D721Med (cell line): ENCODE measurements around the gene HDAC8.
"Not testable (repeated sequence)": the region's sequence is repeated elsewhere in the genome, so short reads cannot be mapped to it uniquely, and the experiment has no call there.

Experiments
- DNase-seq: peaks from one replicate; pipeline ENCODE4 v3.0.0; 2011; ENCODE audit warnings: low spot score; ENCODE audit not compliant: insufficient read length
- FAIRE-seq: peaks from 2 replicates; lab custom pipeline; 2011; peaks lifted over from hg19 to GRCh38; lab: Jason Lieb, UNC
- TF ChIP-seq, protein P1 (sequence below): IDR thresholded peaks from 2 replicates; pipeline ENCODE4 v1.5.1; 2012; ENCODE audit warnings: mild to moderate bottlenecking, control low read depth; ENCODE audit not compliant: insufficient read depth; ENCODE audit errors: missing control alignments

HDAC8 gene

GRCh38 chrX:72461288-72461687 is 111.4 kb downstream of the HDAC8 start:
- FAIRE-seq, result no peak
- no peak for DNase-seq
- TF ChIP-seq, protein P1, sequence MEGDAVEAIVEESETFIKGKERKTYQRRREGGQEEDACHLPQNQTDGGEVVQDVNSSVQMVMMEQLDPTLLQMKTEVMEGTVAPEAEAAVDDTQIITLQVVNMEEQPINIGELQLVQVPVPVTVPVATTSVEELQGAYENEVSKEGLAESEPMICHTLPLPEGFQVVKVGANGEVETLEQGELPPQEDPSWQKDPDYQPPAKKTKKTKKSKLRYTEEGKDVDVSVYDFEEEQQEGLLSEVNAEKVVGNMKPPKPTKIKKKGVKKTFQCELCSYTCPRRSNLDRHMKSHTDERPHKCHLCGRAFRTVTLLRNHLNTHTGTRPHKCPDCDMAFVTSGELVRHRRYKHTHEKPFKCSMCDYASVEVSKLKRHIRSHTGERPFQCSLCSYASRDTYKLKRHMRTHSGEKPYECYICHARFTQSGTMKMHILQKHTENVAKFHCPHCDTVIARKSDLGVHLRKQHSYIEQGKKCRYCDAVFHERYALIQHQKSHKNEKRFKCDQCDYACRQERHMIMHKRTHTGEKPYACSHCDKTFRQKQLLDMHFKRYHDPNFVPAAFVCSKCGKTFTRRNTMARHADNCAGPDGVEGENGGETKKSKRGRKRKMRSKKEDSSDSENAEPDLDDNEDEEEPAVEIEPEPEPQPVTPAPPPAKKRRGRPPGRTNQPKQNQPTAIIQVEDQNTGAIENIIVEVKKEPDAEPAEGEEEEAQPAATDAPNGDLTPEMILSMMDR, result no peak

DNA sequence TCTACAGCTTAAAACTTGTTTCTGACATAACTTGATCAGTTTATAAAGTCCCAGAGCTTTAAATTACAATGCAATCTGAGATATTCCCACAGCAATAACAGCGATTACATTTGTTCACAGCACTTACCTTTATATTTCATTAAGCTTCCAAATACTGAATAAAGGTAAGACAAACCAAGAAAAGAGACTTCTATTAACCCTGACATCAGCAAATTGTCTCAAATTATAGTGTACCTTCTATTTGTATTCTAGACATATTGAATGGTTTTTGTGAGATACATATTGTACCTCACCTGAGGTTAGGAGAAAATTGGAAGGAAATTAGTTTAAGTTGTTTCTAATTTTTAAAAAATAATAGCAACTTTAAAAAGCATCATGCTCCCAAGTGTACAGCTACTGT is 111.9 kb downstream of the HDAC8 start:
- no peak for FAIRE-seq

DNA sequence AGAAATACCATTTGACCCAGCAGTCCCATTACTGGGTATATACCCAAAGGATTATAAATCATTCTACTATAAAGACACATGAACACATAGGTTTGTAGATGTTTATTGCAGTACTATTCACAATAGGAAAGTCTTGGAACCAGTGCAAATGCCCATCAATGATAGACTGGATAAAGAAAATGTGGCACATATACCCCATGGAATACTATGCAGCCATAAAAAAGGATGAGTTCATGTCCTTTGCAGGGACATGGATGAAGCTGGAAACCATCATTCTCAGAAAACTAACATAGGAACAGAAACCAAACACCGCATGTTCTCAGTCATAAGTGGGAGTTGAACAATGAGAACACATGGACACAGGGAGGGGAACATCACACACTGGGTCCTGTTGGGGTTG is 123.6 kb downstream of the HDAC8 start:
- not testable (repeated sequence) for DNase-seq, FAIRE-seq

More for the DNA sequence above, 111.9 kb downstream of the HDAC8 start:
- TF ChIP-seq, protein P1, result no peak
- DNase-seq, result no peak

DNA sequence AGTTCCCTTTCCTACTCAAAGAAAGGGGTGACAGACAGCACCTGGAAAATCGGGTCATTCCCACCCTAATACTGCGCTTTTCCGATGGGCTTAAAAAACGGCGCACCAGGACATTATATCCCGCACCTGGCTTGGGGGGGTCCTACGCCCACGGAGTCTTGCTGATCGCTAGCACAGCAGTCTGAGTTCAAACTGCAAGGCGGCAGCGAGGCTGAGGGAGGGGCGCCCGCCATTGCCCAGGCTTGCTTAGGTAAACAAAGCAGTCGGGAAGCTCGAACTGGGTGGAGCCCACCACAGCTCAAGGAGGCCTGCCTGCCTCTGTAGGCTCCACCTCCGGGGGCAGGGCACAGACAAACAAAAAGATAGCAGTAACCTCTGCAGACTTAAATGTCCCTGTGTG is 131.9 kb downstream of the HDAC8 start:
- not testable (repeated sequence) for DNase-seq, FAIRE-seq

GRCh38 chrX:72436010-72436409 is 136.6 kb downstream of the HDAC8 start:
- TF ChIP-seq, protein P1, result no peak
- DNase-seq (no peak), FAIRE-seq (no peak)

- TF ChIP-seq, protein P1, result no peak
- DNase-seq, result no peak
- no peak for FAIRE-seq
Measured at GRCh38 chrX:72430405-72430968, 142.2 kb downstream of the HDAC8 start.

DNA sequence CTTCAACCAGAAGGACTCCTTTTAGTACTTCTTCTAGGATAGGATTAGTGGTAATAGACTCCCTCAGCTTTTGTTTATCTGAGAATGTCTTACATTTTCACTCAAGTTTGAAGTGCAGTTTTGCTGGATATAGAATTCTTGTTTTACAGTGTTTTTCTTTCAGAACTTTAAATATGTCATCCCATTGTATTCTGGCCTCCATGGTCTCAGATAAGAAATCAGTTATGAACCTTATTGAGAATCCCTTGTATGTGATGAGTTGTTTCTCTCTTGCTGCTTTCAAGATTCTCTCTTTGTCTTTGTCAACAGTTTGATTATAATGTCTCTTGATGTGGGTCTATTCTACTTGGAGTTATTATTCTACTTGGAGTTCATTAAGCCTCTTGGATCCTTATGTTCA is 150.8 kb downstream of the HDAC8 start:
- no peak for DNase-seq
- TF ChIP-seq, protein P1, result no peak
- FAIRE-seq, result no peak

GRCh38 chrX:72409993-72410392 is 162.7 kb downstream of the HDAC8 start:
- TF ChIP-seq, protein P1, result no peak
- DNase-seq (no peak), FAIRE-seq (no peak)
